Erythroblast (primary cell): ENCODE measurements around the gene ZNF121.

Experiments
- GATA1 ChIP-seq: IDR thresholded peaks from 2 replicates; pipeline ENCODE4 v1.6.1; 2011; ENCODE audit warnings: low read depth, mild to moderate bottlenecking, control low read depth, low read length, moderate library complexity
- POLR2A ChIP-seq: IDR thresholded peaks from 2 replicates; pipeline ENCODE4 v1.6.1; 2011; ENCODE audit warnings: mild to moderate bottlenecking, low read length

- TF ChIP-seq POLR2A (no peak), GATA1 (no peak)
Measured at GRCh38 chr19:9528757-9529336, 55.5 kb downstream of the ZNF121 start.
